GM23338 (cell line): Measurements from ENCODE around the gene KLRF2. TPM values are rescaled to one million over a fixed set of nuclear protein-coding genes. Genes with fewer than 3 reads are reported as not detected.

Source experiments
- ATAC-seq: fragments of 200-7000 bp; cut with Tn5 transposase; 3 replicates; pipeline ENCODE4 v1.9.1; 2020
- DNase-seq: peaks from one replicate; pipeline ENCODE4 v3.0.0-alpha.2; 2015; ENCODE audit warnings: low spot score
- H2AFZ ChIP-seq: fragments of 200-600 bp; sonication (generic); 2 replicates; pipeline ENCODE4 v1.8.0; 2016; ENCODE audit warnings: antibody characterized with exemption, mild to moderate bottlenecking, moderate library complexity
- H3F3A ChIP-seq: fragments of 200-600 bp; sonication (generic); replicated peaks from 2 replicates; pipeline ENCODE4 v1.8.0; 2017; ENCODE audit warnings: antibody characterized with exemption, mixed run types, low read depth
- H3K27ac ChIP-seq: fragments of 200-600 bp; sonication (generic); 2 replicates; pipeline ENCODE4 v1.6.1; 2016; ENCODE audit warnings: low read depth
- H3K27me3 ChIP-seq: fragments of 200-600 bp; sonication (generic); 2 replicates; pipeline ENCODE4 v1.8.0; 2016; ENCODE audit warnings: mild to moderate bottlenecking, mixed run types, moderate library complexity; ENCODE audit not compliant: insufficient read depth
- H3K36me3 ChIP-seq: fragments of 200-600 bp; sonication (generic); 2 replicates; pipeline ENCODE4 v1.8.0; 2016; ENCODE audit warnings: mild to moderate bottlenecking; ENCODE audit not compliant: insufficient read depth
- H3K4me1 ChIP-seq: fragments of 200-600 bp; sonication (generic); 2 replicates; pipeline ENCODE4 v1.8.0; 2016; ENCODE audit warnings: mild to moderate bottlenecking, moderate library complexity; ENCODE audit not compliant: insufficient read depth
- H3K4me2 ChIP-seq: fragments of 200-600 bp; sonication (generic); 2 replicates; pipeline ENCODE4 v1.7.1; 2017; ENCODE audit warnings: mixed run types
- H3K4me3 ChIP-seq: fragments of 200-600 bp; sonication (generic); 2 replicates; pipeline ENCODE4 v1.6.1; 2016; ENCODE audit warnings: mixed run types
- H3K79me2 ChIP-seq: fragments of 200-600 bp; sonication (generic); replicated peaks from 2 replicates; pipeline ENCODE4 v1.8.0; 2017; ENCODE audit warnings: mild to moderate bottlenecking; ENCODE audit not compliant: insufficient read depth
- H3K9me2 ChIP-seq: fragments of 200-600 bp; sonication (generic); 2 replicates; pipeline ENCODE4 v1.8.0; 2017; ENCODE audit not compliant: insufficient read depth
- H4K20me1 ChIP-seq: fragments of 200-600 bp; sonication (generic); replicated peaks from 2 replicates; pipeline ENCODE4 v1.8.0; 2017; ENCODE audit warnings: mild to moderate bottlenecking; ENCODE audit not compliant: insufficient read depth
- H3K27ac Mint-ChIP-seq: 2 replicates; pipeline ENCODE4 v1.8.0; 2020; ENCODE audit warnings: inconsistent platforms, mild to moderate bottlenecking, moderate library complexity, mixed read lengths
- H3K27me3 Mint-ChIP-seq: 3 replicates; pipeline ENCODE4 v1.8.0; 2022; ENCODE audit warnings: low read depth, mild to moderate bottlenecking, moderate library complexity, mixed read lengths, inconsistent platforms; ENCODE audit not compliant: insufficient read depth, poor library complexity
- H3K36me3 Mint-ChIP-seq: 3 replicates; pipeline ENCODE4 v1.8.0; 2021; ENCODE audit warnings: low read depth, mild to moderate bottlenecking, inconsistent platforms, moderate library complexity, mixed read lengths
- H3K4me1 Mint-ChIP-seq: 3 replicates; pipeline ENCODE4 v1.8.0; 2020; ENCODE audit warnings: mild to moderate bottlenecking, inconsistent platforms, mixed read lengths
- H3K4me3 Mint-ChIP-seq: 3 replicates; pipeline ENCODE4 v1.8.0; 2021; ENCODE audit warnings: moderate library complexity, mild to moderate bottlenecking, inconsistent platforms, mixed read lengths
- H3K9me3 Mint-ChIP-seq: 3 replicates; pipeline ENCODE4 v1.8.0; 2020; ENCODE audit warnings: moderate library complexity, mild to moderate bottlenecking, inconsistent platforms, mixed read lengths
- CREB1 ChIP-seq: fragments of 250-450 bp; sonication (Bioruptor Pico); IDR thresholded peaks from 2 replicates; pipeline ENCODE4 v1.5.0; 2020; ENCODE audit warnings: low read depth, mild to moderate bottlenecking, moderate library complexity
- EZH2 ChIP-seq: fragments of 200-600 bp; sonication (generic); IDR thresholded peaks from one replicate; pipeline ENCODE4 v1.8.0; 2017; ENCODE audit warnings: antibody characterized with exemption, mild to moderate bottlenecking, low read depth; ENCODE audit not compliant: unreplicated experiment
- EZH2phosphoT487 ChIP-seq: fragments of 200-600 bp; sonication (generic); IDR thresholded peaks from one replicate; pipeline ENCODE4 v1.8.1; 2018; ENCODE audit warnings: antibody characterized with exemption; ENCODE audit not compliant: unreplicated experiment
- JUNB ChIP-seq: IDR thresholded peaks from one replicate; pipeline ENCODE4 v1.6.1; 2016; ENCODE audit warnings: antibody characterized with exemption; ENCODE audit not compliant: unreplicated experiment
- NANOG ChIP-seq: IDR thresholded peaks from 2 replicates; pipeline ENCODE4 v1.6.1; 2016; ENCODE audit warnings: antibody characterized with exemption, borderline replicate concordance
- POLR2AphosphoS5 ChIP-seq: IDR thresholded peaks from 2 replicates; pipeline ENCODE4 v1.6.1; 2016; ENCODE audit warnings: antibody characterized with exemption, low read depth
- STAT1 ChIP-seq: IDR thresholded peaks from one replicate; pipeline ENCODE4 v1.6.1; 2016; ENCODE audit warnings: antibody characterized with exemption; ENCODE audit not compliant: unreplicated experiment
- ZNF114 ChIP-seq: fragments of 250-450 bp; sonication (Bioruptor Pico); IDR thresholded peaks from 2 replicates; pipeline ENCODE4 v1.5.0; 2020; ENCODE audit warnings: mild to moderate bottlenecking, moderate library complexity
- ZNF331 ChIP-seq: fragments of 250-450 bp; sonication (Bioruptor Pico); IDR thresholded peaks from 2 replicates; pipeline ENCODE4 v1.5.0; 2020; ENCODE audit warnings: low read depth, mild to moderate bottlenecking, moderate library complexity
- polyA plus RNA-seq: library from polyadenylated mRNA; unstranded; fragments of >200 nt; fragmentation: Nextera tagmentation; extraction: Ambion mirVana; gene quantifications from 2 replicates; pipeline ENCODE4 v1.2.1, GENCODE V29; 2016
- total RNA-seq: library from RNA; depleted of rRNA; stranded (reverse); fragments of >200 nt; shearing (Covaris generic); gene quantifications from 2 replicates; pipeline ENCODE4 v1.2.3, GENCODE V29; 2014
- TF ChIP-seq, protein P1 (sequence below): IDR thresholded peaks from 2 replicates; pipeline ENCODE4 v1.6.1; 2016; ENCODE audit warnings: antibody characterized with exemption
- TF ChIP-seq, protein P2 (sequence below), 2 experiments: fragments of 200-600 bp in 1 of 2; sonication (generic) in 1 of 2; conservative IDR thresholded peaks; 2 replicates each; pipeline versions ENCODE4 v1.5.1 to v1.6.1; 2016 to 2017; ENCODE audit warnings: antibody characterized with exemption in 2 of 2, low read depth in 2 of 2, mild to moderate bottlenecking in 2 of 2, moderate library complexity in 1 of 2
- TF ChIP-seq, protein P3 (sequence below): IDR thresholded peaks from one replicate; pipeline ENCODE4 v1.6.1; 2018; ENCODE audit warnings: antibody characterized with exemption; ENCODE audit not compliant: unreplicated experiment
- TF ChIP-seq, protein P4 (sequence below): fragments of 250-450 bp; sonication (Bioruptor Pico); IDR thresholded peaks from 2 replicates; pipeline ENCODE4 v1.5.0; 2020; ENCODE audit warnings: mild to moderate bottlenecking, moderate library complexity

Gene KLRF2
- total and polyA plus RNA-seq, 2 experiments from 2014 or later: not detected

DNA sequence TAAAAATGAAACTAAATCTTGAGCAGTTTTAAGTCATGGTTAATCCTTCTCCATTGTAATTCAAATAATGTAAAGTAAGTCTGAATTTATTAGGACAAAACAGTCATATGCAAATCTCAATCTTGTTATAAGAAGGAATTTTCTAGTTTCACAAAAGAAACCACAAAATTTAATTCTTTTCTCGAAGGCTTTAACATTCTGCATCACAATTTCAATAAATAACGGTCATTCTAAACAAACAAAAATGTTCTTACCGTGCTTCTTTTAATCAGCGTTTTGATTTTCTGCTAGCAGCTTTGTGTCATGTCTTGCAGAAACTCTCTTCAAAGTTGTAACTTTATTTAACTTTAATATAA, 12.4 kb upstream of the KLRF2 start:
- H3K27me3 Mint-ChIP-seq: no peaks in the 10 kb centered on the region
- Histone ChIP-seq H3K27me3 (no peaks in the 10 kb centered on the region), H3K9me2 (peaks cover under 1% of the 10 kb centered on the region; the same call in 1 of the 2 replicates), H4K20me1 (no peaks in the 10 kb centered on the region), H2AFZ (no peak overlapping the region), H3K36me3 (no peaks in the 10 kb centered on the region), H3K4me1 (peaks cover 19% of the 10 kb centered on the region), H3K79me2 (no peaks in the 10 kb centered on the region), H3F3A (no peaks in the 10 kb centered on the region), H3K27ac (no peak overlapping the region), H3K4me2 (peak overlapping the region; percentile 18; the same call in 1 of the 2 replicates), H3K4me3 (no peak overlapping the region)
- TF ChIP-seq, protein P1, sequence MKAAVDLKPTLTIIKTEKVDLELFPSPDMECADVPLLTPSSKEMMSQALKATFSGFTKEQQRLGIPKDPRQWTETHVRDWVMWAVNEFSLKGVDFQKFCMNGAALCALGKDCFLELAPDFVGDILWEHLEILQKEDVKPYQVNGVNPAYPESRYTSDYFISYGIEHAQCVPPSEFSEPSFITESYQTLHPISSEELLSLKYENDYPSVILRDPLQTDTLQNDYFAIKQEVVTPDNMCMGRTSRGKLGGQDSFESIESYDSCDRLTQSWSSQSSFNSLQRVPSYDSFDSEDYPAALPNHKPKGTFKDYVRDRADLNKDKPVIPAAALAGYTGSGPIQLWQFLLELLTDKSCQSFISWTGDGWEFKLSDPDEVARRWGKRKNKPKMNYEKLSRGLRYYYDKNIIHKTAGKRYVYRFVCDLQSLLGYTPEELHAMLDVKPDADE: no peak
- TF ChIP-seq EZH2 (no peak), POLR2AphosphoS5 (no peak), NANOG (no peak), ZNF331 (no peak), JUNB (no peak), STAT1 (no peak), EZH2phosphoT487 (no peak), ZNF114 (no peak), CREB1 (CRISPR knock-in tag) (no peak)
- TF ChIP-seq, protein P2, sequence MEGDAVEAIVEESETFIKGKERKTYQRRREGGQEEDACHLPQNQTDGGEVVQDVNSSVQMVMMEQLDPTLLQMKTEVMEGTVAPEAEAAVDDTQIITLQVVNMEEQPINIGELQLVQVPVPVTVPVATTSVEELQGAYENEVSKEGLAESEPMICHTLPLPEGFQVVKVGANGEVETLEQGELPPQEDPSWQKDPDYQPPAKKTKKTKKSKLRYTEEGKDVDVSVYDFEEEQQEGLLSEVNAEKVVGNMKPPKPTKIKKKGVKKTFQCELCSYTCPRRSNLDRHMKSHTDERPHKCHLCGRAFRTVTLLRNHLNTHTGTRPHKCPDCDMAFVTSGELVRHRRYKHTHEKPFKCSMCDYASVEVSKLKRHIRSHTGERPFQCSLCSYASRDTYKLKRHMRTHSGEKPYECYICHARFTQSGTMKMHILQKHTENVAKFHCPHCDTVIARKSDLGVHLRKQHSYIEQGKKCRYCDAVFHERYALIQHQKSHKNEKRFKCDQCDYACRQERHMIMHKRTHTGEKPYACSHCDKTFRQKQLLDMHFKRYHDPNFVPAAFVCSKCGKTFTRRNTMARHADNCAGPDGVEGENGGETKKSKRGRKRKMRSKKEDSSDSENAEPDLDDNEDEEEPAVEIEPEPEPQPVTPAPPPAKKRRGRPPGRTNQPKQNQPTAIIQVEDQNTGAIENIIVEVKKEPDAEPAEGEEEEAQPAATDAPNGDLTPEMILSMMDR (conservative IDR thresholded peaks at IDR 0.05; ENCODE audit: low read depth in 2 of 2): no peak
- TF ChIP-seq, protein P3, sequence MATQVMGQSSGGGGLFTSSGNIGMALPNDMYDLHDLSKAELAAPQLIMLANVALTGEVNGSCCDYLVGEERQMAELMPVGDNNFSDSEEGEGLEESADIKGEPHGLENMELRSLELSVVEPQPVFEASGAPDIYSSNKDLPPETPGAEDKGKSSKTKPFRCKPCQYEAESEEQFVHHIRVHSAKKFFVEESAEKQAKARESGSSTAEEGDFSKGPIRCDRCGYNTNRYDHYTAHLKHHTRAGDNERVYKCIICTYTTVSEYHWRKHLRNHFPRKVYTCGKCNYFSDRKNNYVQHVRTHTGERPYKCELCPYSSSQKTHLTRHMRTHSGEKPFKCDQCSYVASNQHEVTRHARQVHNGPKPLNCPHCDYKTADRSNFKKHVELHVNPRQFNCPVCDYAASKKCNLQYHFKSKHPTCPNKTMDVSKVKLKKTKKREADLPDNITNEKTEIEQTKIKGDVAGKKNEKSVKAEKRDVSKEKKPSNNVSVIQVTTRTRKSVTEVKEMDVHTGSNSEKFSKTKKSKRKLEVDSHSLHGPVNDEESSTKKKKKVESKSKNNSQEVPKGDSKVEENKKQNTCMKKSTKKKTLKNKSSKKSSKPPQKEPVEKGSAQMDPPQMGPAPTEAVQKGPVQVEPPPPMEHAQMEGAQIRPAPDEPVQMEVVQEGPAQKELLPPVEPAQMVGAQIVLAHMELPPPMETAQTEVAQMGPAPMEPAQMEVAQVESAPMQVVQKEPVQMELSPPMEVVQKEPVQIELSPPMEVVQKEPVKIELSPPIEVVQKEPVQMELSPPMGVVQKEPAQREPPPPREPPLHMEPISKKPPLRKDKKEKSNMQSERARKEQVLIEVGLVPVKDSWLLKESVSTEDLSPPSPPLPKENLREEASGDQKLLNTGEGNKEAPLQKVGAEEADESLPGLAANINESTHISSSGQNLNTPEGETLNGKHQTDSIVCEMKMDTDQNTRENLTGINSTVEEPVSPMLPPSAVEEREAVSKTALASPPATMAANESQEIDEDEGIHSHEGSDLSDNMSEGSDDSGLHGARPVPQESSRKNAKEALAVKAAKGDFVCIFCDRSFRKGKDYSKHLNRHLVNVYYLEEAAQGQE: no peak
- TF ChIP-seq, protein P4, sequence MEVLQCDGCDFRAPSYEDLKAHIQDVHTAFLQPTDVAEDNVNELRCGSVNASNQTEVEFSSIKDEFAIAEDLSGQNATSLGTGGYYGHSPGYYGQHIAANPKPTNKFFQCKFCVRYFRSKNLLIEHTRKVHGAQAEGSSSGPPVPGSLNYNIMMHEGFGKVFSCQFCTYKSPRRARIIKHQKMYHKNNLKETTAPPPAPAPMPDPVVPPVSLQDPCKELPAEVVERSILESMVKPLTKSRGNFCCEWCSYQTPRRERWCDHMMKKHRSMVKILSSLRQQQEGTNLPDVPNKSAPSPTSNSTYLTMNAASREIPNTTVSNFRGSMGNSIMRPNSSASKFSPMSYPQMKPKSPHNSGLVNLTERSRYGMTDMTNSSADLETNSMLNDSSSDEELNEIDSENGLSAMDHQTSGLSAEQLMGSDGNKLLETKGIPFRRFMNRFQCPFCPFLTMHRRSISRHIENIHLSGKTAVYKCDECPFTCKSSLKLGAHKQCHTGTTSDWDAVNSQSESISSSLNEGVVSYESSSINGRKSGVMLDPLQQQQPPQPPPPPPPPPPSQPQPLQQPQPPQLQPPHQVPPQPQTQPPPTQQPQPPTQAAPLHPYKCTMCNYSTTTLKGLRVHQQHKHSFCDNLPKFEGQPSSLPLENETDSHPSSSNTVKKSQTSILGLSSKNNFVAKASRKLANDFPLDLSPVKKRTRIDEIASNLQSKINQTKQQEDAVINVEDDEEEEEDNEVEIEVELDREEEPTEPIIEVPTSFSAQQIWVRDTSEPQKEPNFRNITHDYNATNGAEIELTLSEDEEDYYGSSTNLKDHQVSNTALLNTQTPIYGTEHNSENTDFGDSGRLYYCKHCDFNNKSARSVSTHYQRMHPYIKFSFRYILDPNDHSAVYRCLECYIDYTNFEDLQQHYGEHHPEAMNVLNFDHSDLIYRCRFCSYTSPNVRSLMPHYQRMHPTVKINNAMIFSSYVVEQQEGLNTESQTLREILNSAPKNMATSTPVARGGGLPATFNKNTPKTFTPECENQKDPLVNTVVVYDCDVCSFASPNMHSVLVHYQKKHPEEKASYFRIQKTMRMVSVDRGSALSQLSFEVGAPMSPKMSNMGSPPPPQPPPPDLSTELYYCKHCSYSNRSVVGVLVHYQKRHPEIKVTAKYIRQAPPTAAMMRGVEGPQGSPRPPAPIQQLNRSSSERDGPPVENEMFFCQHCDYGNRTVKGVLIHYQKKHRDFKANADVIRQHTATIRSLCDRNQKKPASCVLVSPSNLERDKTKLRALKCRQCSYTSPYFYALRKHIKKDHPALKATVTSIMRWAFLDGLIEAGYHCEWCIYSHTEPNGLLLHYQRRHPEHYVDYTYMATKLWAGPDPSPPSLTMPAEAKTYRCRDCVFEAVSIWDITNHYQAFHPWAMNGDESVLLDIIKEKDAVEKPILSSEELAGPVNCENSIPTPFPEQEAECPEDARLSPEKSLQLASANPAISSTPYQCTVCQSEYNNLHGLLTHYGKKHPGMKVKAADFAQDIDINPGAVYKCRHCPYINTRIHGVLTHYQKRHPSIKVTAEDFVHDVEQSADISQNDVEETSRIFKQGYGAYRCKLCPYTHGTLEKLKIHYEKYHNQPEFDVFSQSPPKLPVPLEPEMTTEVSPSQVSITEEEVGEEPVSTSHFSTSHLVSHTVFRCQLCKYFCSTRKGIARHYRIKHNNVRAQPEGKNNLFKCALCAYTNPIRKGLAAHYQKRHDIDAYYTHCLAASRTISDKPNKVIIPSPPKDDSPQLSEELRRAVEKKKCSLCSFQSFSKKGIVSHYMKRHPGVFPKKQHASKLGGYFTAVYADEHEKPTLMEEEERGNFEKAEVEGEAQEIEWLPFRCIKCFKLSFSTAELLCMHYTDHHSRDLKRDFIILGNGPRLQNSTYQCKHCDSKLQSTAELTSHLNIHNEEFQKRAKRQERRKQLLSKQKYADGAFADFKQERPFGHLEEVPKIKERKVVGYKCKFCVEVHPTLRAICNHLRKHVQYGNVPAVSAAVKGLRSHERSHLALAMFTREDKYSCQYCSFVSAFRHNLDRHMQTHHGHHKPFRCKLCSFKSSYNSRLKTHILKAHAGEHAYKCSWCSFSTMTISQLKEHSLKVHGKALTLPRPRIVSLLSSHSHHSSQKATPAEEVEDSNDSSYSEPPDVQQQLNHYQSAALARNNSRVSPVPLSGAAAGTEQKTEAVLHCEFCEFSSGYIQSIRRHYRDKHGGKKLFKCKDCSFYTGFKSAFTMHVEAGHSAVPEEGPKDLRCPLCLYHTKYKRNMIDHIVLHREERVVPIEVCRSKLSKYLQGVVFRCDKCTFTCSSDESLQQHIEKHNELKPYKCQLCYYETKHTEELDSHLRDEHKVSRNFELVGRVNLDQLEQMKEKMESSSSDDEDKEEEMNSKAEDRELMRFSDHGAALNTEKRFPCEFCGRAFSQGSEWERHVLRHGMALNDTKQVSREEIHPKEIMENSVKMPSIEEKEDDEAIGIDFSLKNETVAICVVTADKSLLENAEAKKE: no peak
- H3K4me1 Mint-ChIP-seq: peaks cover 15% of the 10 kb centered on the region; the same call in 2 of the 3 replicates
- H3K9me3 Mint-ChIP-seq: no peaks in the 10 kb centered on the region
- DNase-seq (no peak), ATAC-seq (no peak)
- H3K4me3 Mint-ChIP-seq: no peak overlapping the region
- H3K27ac Mint-ChIP-seq: no peak overlapping the region
- H3K36me3 Mint-ChIP-seq: no peaks in the 10 kb centered on the region
